ENCODE data around the gene C1orf174.
A peak's percentile ranks its signal among the peaks of the same experiment; 100 is the strongest.

The C1orf174 gene

DNA sequence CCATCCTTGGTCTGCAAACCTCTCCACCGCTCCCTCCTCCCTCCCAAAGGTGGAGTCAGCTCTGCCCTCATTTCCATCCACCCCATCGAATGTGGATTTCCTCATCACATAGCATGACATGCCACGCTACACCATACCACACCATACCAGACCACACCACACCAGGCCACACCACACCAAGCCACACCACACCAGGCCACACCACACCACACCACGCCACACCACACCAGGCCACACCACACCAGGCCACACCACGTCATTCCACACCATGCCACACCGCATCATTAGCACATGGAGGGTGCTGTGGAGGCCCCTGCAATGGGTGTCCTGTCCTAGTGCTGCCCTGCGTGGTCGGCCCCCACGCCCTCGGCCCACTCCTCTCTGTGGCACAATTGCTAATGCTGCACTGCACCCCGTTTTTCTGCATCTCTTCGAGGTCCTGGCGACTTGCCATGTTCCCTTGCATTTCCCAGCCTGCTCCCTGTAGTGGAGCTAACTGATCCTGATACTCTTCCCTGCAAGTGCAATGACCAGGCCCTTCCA, 31.5 kb downstream of the C1orf174 start:
- no peak for DNase-seq (ENCODE audit: low read depth)

GRCh38 chr1:3865606-3866160, 34.4 kb downstream of the C1orf174 start:
- DNase-seq (ENCODE audit: low read depth) = no peak

- no peak for DNase-seq (ENCODE audit: low read depth)
Observed at GRCh38 chr1:3864884-3865283, 35.2 kb downstream of the C1orf174 start.

DNA sequence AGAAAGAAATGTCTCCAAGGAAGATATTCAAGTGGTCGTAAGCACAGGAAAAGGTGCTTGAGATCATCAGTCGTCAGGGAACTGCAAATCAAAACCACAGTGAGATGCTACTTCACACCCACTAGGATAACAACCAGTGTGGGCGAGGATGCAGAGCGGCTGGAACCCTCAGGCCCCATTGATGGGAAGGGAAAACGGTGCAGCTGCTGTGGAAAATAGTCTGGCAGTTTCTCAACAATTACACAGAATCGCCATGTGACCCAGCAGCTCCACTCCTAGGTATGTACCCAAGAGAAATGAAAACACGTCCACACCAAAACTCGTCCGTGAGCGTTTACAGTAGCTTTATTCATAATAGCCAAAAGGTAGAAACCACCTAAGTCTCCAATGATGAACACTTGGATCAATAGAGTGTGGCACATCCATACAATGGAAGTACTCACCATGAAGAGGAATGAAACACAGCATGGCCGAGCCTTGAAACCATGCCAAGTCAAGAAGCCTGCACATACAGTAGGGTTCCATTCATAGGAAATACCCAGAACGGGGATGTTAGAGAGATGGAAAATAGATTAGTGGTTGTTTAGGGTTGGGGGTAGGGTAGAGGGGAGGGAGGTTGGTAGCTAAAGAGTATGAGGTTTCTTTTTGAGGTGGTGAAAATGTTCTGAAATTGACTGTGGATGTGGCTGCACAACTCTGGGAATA, 36.7 kb downstream of the C1orf174 start:
- DNase-seq (ENCODE audit: low read depth) = no peak

DNA sequence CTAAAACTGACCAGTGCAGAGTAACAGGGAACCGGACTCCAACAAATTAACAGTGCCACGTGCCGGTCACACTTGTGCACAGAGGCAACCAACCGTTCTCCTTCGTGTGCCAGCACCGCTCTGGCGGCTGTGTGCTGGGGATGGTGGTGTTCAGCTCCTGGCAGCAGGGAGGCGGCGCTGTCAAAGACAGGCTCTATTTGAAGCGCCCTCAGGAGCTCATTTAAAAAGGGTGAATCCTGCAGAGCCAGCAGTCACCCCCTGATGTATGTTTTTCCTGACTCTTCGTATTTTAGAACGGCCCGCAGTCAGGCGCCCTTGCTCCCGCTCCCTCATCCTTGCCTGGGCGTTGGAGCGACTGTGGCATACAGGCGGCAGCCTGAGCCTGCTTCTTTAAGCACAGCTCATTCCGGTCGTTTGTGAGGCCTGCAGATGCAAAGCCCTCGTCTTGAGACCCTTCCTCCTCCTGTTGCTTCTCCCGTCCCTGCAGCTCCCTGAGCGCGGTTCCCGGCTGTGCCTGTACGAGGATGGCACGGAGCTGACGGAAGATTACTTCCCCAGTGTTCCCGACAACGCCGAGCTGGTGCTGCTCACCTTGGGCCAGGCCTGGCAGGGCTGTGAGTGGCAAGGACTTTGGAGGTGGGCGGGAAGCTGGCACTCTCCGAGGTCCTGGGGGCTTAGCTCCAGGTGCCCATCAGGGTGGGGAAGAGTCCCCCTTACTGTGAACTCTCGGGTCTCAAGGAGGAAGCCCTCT, 41.7 kb downstream of the C1orf174 start:
- DNase-seq (ENCODE audit: low read depth) = no peak

DNA sequence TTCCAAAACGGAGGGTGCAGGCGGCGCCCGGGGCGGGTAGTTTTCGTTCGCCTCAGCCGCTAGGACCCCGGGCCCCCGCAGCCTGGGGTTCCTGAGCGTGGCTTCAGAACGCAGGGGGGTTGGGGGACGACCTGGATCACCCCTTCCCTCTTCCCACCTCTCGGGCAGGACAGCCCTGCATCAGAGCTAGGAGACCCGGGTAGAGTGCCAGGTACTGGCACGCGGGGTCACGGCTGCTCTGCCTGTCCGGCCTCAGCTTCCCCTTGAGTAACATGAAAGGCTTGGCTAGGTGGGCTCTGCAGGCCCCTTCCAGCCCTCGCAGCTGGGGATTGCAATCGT, 42.3 kb downstream of the C1orf174 start:
- DNase-seq (ENCODE audit: low read depth) = no peak

- peak; percentile 95 for DNase-seq (ENCODE audit: low read depth)
Observed at GRCh38 chr1:3856923-3857790, 42.9 kb downstream of the C1orf174 start, which contains the start of the genes CEP104 and DFFB. TSS of gene CEP104 (minus strand) at chr1:3857211. CDS start at chr1:3852407, 4,804 bp downstream. TSS of gene DFFB (plus strand) at chr1:3857476. CDS start at chr1:3857604, 128 bp downstream.

DNA sequence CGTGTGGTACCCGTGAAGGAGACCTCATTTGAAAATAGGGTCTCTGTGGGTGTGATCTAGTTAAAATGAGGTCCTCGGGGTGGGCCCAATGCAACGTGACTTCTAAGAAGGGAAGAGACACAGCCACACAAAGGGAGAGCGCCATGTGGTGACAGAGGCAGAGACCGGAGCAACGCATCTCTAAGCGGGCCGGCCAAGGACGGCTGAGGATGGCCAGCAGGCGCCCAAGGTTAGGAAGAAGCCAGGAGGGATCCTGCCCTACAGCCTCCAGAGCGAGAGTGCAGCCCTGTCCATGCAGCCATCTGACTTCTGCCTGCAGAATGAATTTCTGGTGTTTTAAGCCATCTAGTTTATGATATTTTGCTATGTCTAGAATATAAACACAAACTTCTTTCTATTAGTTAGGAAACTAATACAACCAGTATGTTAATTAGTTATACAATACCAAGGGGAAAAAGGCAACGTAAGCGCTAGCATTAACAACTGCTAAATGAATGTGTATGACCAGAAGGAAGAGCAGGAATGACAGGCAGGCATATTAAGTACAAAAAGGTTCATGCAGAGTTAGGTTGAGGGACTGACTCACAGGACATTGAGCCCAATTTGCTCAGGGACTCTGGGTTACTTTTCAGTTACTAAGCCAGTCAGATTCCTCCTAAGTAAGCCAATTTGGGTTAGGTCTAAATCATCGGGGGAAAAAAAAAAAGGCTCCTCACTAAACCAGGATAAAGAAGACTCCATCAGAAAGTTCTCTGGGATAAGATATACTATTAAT, 47.2 kb downstream of the C1orf174 start:
- no peak for DNase-seq (ENCODE audit: low read depth)

DNA sequence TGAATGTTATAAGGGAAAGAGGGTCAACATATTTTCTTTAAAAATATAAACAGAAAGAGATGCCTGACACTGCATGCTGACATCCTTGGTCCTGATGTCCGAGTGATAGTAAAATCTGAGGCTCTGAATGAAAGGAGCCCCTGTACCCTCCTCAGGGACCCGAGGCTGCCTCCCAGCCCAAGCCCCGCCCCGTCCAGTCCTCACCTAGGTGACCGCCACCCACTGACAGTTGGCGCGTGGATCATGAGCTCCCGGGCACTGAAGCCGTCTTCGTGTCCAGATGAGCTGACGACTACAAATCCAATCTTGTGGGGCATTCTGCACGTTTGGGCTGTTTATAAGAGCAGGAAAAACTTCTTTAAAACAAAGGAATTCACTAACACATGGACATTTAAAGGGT, 48.0 kb downstream of the C1orf174 start:
- DNase-seq (ENCODE audit: low read depth) = no peak

GRCh38 chr1:3851292-3851691, 48.8 kb downstream of the C1orf174 start:
- no peak for DNase-seq (ENCODE audit: low read depth)

GRCh38 chr1:3850857-3851256, 49.2 kb downstream of the C1orf174 start:
- no peak for DNase-seq (ENCODE audit: low read depth)

DNA sequence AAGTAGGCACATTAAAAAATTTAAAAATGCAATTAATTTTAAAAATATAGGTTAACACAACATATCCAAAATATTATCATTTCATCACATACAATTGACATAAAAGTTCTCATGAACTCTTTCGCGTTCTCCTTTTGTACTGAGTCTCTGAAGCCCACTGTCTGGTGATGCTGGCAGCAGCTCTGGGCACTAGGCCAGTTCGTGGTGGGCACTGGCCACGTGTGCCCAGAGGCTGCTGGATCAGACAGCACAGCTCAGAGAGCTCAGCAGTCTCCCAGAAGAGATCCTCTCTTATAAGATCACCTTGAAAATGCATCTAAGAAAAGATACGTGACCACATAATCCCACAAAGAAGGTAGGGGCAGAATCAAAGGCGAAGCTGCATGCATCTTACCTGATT, 53.0 kb downstream of the C1orf174 start:
- no peak for DNase-seq (ENCODE audit: low read depth)

- no peak for DNase-seq (ENCODE audit: low read depth)
Observed at GRCh38 chr1:3846541-3846940, 53.5 kb downstream of the C1orf174 start.

GRCh38 chr1:3842912-3843311, 57.2 kb downstream of the C1orf174 start:
- DNase-seq (ENCODE audit: low read depth) = no peak

- no peak for DNase-seq (ENCODE audit: low read depth)
Observed at GRCh38 chr1:3841491-3841890, 58.6 kb downstream of the C1orf174 start.
